ENCODE results near the gene ARHGAP30.

ARHGAP30 gene

DNA sequence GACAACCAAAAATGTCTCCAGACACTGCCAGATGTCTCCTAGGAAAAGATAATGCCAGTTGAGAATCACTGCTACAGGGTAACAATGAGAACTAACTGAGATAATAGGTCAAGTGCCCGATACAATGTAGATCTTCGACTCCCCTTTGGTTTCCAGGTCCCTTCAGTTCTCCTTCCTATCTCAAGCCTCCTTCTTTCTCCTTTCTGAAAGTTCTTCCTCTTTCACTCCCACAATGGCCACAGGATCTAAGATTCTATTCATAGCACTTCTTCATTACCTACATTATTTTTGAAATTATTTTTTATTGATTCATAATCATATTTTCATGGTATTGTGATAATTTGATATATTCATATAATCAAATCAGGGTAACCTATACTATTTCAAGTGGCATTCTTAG, 41.8 kb upstream of the ARHGAP30 start:
- no peak overlapping the region for H3K4me3 ChIP-seq (ENCODE audit: low read depth, low read length)
- TF ChIP-seq, protein P1, sequence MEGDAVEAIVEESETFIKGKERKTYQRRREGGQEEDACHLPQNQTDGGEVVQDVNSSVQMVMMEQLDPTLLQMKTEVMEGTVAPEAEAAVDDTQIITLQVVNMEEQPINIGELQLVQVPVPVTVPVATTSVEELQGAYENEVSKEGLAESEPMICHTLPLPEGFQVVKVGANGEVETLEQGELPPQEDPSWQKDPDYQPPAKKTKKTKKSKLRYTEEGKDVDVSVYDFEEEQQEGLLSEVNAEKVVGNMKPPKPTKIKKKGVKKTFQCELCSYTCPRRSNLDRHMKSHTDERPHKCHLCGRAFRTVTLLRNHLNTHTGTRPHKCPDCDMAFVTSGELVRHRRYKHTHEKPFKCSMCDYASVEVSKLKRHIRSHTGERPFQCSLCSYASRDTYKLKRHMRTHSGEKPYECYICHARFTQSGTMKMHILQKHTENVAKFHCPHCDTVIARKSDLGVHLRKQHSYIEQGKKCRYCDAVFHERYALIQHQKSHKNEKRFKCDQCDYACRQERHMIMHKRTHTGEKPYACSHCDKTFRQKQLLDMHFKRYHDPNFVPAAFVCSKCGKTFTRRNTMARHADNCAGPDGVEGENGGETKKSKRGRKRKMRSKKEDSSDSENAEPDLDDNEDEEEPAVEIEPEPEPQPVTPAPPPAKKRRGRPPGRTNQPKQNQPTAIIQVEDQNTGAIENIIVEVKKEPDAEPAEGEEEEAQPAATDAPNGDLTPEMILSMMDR (IDR thresholded peaks at IDR 0.05; ENCODE audit: borderline replicate concordance, insufficient read depth, low read depth, low read length), result no peak

DNA sequence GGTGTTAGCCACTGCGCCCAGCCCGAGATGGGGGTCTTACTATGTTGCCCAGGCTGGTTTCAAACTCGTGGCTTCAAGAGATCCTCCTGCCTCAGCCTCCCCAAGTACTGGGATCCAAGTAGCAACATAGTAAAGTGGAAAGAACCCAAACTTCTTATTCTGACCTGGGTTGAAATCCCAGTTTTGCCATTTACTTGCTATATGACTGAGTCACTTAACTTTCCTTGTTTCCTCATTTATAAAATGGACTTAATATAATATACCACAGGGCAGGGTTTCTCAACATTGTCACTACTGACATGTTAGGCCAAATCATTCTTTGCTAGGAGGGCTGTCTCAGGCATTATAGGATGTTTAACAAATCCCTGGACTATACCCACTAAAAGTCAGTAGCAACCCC, 41.4 kb upstream of the ARHGAP30 start:
- TF ChIP-seq, protein P1 (IDR thresholded peaks at IDR 0.05; ENCODE audit: borderline replicate concordance, insufficient read depth, low read depth, low read length), result no peak
- no peak overlapping the region for H3K4me3 ChIP-seq (ENCODE audit: low read depth, low read length)

GRCh38 chr1:161106431-161106830, 36.7 kb upstream of the ARHGAP30 start:
- TF ChIP-seq, protein P1 (IDR thresholded peaks at IDR 0.05; ENCODE audit: borderline replicate concordance, insufficient read depth, low read depth, low read length), result no peak
- no peak overlapping the region for H3K4me3 ChIP-seq (ENCODE audit: low read depth, low read length)

DNA sequence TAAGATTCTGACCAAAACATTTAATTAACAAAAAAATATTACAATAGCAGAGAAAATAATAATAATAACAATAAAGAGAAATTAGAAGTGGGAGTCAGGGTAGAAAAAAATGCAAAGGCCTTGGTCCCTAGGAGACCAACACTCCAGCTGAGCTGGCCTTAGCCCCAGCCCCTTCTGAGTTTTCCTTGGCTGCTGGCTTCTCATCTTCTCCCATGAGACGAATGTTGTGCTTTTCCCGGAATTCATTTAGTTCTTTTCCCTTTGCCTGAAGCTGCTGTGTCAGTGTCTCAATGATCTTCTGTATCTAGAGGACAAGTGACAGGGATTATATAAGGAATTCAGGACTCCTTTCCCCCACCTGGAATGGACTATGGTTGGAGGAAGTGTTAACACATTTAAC, 30.9 kb upstream of the ARHGAP30 start:
- TF ChIP-seq, protein P1 (IDR thresholded peaks at IDR 0.05; ENCODE audit: borderline replicate concordance, insufficient read depth, low read depth, low read length), result no peak
- no peak overlapping the region for H3K4me3 ChIP-seq (ENCODE audit: low read depth, low read length)

DNA sequence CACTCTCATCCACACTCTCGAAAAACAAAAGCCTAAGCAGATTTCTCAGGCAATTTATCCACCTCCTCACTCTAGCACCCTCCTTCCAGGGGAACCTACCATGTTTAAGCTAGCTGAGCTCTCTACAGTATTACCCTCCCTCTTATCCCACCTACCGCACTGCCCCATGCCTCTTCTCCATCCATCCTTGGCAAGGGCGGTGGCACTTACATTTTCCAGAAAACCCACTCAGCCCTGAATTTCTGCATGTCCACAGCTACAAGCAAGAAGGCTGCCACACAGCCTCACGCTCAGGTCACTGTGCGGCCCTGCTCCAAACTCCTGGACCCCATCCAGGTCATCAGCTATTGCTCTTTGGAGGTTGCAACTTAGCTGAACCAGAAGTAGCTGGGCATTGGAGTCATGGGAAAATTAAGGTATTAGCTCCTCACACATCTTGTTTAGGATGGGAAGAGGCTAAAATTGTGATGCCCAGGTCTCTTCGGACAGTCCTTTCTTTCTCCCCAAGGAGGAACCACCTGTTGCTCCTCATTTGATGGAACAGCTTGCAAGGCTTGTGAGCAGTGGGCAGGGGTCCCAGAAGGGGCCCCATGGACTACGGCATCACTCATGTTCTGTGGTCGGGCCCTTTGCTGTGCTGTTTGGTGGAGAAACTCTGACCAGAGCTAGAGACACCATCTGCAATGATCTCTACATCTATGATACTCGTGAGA, 29.6 kb upstream of the ARHGAP30 start:
- TF ChIP-seq, protein P1 (IDR thresholded peaks at IDR 0.05; ENCODE audit: borderline replicate concordance, insufficient read depth, low read depth, low read length), result no peak
- H3K4me3 ChIP-seq (ENCODE audit: low read depth, low read length), result no peak overlapping the region

- TF ChIP-seq, protein P1 (IDR thresholded peaks at IDR 0.05; ENCODE audit: borderline replicate concordance, insufficient read depth, low read depth, low read length), result 0 out of 2 replicates have a peak, but pooled peaks have one; percentile 22
- peak within 1 kb of the TSS; percentile 88 for H3K4me3 ChIP-seq (ENCODE audit: low read depth, low read length)
Observed at GRCh38 chr1:161098210-161099068, 28.7 kb upstream of the ARHGAP30 start, which contains the start of gene KLHDC9. TSS of gene KLHDC9 (plus strand) at chr1:161098361. CDS start at chr1:161098536, 175 bp downstream.
